ENCODE results near the gene FSCN2. TPM values are rescaled to one million over a fixed set of nuclear protein-coding genes. Genes with fewer than 3 reads are reported as not detected.
A peak's percentile ranks its signal among the peaks of the same experiment; 100 is the strongest.

FSCN2 gene
- total RNA-seq, 1 experiment from 2014 or later = 1.6 TPM

DNA sequence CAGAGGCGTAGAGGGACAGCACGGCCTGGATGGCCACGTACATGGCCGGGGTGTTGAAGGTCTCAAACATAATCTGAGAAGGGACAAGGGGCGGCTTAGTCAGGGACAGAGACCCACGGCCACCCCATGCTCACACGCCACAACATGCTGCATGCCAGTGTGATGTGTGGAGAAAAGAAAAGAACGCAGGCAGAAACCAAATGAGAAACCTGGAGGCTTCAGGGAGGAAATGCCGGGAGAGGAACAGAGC lies 16.7 kb upstream of the FSCN2 start:
- H3K36me3 Mint-ChIP-seq (ENCODE audit: insufficient read depth in 1 of 3, low read depth in 3 of 3) = peaks cover 38 to 45% (median 39%) of the 10 kb centered on the region in 3 experiments
- no peak overlapping the region for H3T11ph ChIP-seq (ENCODE audit: low read length)
- H3K4me2 ChIP-seq (ENCODE audit: insufficient read depth, insufficient read length, low read length) = peak overlapping the region; percentile 97
- H3K23me2 ChIP-seq (ENCODE audit: insufficient read length, low read depth, low read length, poor library complexity, severe bottlenecking) = peaks cover 31% of the 10 kb centered on the region
- WGBS (ENCODE audit: extremely low coverage, insufficient read length, low lambda C conversion rate) = no CpG with 5 or more reads among the region's 9 CpGs
- TF ChIP-seq, protein P1, sequence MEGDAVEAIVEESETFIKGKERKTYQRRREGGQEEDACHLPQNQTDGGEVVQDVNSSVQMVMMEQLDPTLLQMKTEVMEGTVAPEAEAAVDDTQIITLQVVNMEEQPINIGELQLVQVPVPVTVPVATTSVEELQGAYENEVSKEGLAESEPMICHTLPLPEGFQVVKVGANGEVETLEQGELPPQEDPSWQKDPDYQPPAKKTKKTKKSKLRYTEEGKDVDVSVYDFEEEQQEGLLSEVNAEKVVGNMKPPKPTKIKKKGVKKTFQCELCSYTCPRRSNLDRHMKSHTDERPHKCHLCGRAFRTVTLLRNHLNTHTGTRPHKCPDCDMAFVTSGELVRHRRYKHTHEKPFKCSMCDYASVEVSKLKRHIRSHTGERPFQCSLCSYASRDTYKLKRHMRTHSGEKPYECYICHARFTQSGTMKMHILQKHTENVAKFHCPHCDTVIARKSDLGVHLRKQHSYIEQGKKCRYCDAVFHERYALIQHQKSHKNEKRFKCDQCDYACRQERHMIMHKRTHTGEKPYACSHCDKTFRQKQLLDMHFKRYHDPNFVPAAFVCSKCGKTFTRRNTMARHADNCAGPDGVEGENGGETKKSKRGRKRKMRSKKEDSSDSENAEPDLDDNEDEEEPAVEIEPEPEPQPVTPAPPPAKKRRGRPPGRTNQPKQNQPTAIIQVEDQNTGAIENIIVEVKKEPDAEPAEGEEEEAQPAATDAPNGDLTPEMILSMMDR (conservative IDR thresholded peaks at IDR 0.05) = no peak
- H3K23ac ChIP-seq (ENCODE audit: insufficient read length, low read depth, low read length) = no peak overlapping the region
- H3K9ac ChIP-seq (ENCODE audit: extremely low read depth, insufficient read length, low read length) = peak overlapping the region; percentile 83
- peak overlapping the region; percentile 94 for H3K14ac ChIP-seq (ENCODE audit: insufficient read depth, low read length)
- no peaks in the 10 kb centered on the region for H3K4me1 ChIP-seq (ENCODE audit: insufficient read depth, low read length)
- H2AFZ ChIP-seq (ENCODE audit: low read length) = no peak overlapping the region
- H3K79me1 ChIP-seq (ENCODE audit: insufficient read depth, low read depth, low read length, poor library complexity, severe bottlenecking) = peaks cover 2% of the 10 kb centered on the region
- no peak overlapping the region for H2BK5ac ChIP-seq (ENCODE audit: insufficient read length, low read length)
- no peak overlapping the region for H3K4ac ChIP-seq (ENCODE audit: low read depth, low read length)
- H2BK120ac ChIP-seq (ENCODE audit: low read depth, low read length, poor library complexity, severe bottlenecking) = no peak overlapping the region
- no peak overlapping the region for H4K91ac ChIP-seq (ENCODE audit: insufficient read length, low read depth, low read length)
- H3K27ac Mint-ChIP-seq = peak overlapping the region; percentile 56 to 98 (median 96); a peak in 5 of 7 replicates
- no peaks in the 10 kb centered on the region for H3K27me3 ChIP-seq (ENCODE audit: insufficient read depth, low read length)
- peak overlapping the region; percentile 97 to 100 for H3K4me3 Mint-ChIP-seq
- H4K8ac ChIP-seq (replicated peaks; ENCODE audit: insufficient read length, low read depth, low read length) = no peak overlapping the region
- H3K27me3 Mint-ChIP-seq (ENCODE audit: low read depth) = peaks cover 6% of the 10 kb centered on the region
- no peak overlapping the region for H2BK12ac ChIP-seq (ENCODE audit: insufficient read length, low read depth, low read length)
- no peak overlapping the region for H3K56ac ChIP-seq (ENCODE audit: insufficient read length, low read depth, low read length)
- no peak overlapping the region for H2BK15ac ChIP-seq (ENCODE audit: low read depth, low read length)
- peaks cover 7 to 22% of the 10 kb centered on the region in 2 experiments; a peak in 4 of 5 replicates for H3K9me3 Mint-ChIP-seq
- no peak overlapping the region for H3K27ac ChIP-seq (ENCODE audit: insufficient read length, low read depth, low read length)
- no peak overlapping the region for H4K5ac ChIP-seq (ENCODE audit: insufficient read length, low read depth, low read length)
- no peaks in the 10 kb centered on the region for H3K9me3 ChIP-seq (ENCODE audit: control insufficient read depth, low read depth, low read length)
- no peak overlapping the region for H2BK20ac ChIP-seq (ENCODE audit: low read depth, low read length, poor library complexity, severe bottlenecking)
- peaks cover 25 to 35% of the 10 kb centered on the region in 2 experiments for H3K4me1 Mint-ChIP-seq
- H2AK5ac ChIP-seq (ENCODE audit: insufficient read length, low read length) = no peak overlapping the region
- DNase-seq = no peak
- H3K18ac ChIP-seq (ENCODE audit: insufficient read length, low read depth, low read length) = peak overlapping the region; percentile 16
- H3K79me2 ChIP-seq (ENCODE audit: insufficient read depth, low read length) = peaks cover 25% of the 10 kb centered on the region; the same call in 1 of the 2 replicates
- no peaks in the 10 kb centered on the region for H4K20me1 ChIP-seq (ENCODE audit: control insufficient read depth, insufficient read depth, insufficient read length)
